Omental fat pad (tissue), 4 donors: ENCODE measurements around the gene UVSSA. TPM values are rescaled to one million over a fixed set of nuclear protein-coding genes. Genes with fewer than 3 reads are reported as not detected.

Experiments
- ATAC-seq: fragments of 150-250 bp; one replicate; pipeline ENCODE4 v1.9.1; 2016; ENCODE audit warnings: mild to moderate bottlenecking, moderate library complexity; ENCODE audit not compliant: low FRiP score
- DNase-seq: peaks from one replicate; pipeline ENCODE4 v3.0.0-alpha.2; 2019; ENCODE audit warnings: low spot score
- CTCF ChIP-seq, 3 donors: fragments of 450-650 bp; IDR thresholded peaks; one replicate each; pipeline ENCODE4 v1.5.1; 2016 to 2017; ENCODE audit warnings: antibody characterized with exemption in 3 of 3, mild to moderate bottlenecking in 3 of 3, moderate library complexity in 2 of 3
- total RNA-seq, 4 donors: library from RNA; depleted of rRNA; stranded (reverse); fragments of >200 nt; gene quantifications; one replicate each; pipeline ENCODE4 v1.1.0, GENCODE V29; 2016

The UVSSA gene
- total RNA-seq, 4 donors from 2014 or later = 10.2 to 28.2 (median 13.0) TPM

DNA sequence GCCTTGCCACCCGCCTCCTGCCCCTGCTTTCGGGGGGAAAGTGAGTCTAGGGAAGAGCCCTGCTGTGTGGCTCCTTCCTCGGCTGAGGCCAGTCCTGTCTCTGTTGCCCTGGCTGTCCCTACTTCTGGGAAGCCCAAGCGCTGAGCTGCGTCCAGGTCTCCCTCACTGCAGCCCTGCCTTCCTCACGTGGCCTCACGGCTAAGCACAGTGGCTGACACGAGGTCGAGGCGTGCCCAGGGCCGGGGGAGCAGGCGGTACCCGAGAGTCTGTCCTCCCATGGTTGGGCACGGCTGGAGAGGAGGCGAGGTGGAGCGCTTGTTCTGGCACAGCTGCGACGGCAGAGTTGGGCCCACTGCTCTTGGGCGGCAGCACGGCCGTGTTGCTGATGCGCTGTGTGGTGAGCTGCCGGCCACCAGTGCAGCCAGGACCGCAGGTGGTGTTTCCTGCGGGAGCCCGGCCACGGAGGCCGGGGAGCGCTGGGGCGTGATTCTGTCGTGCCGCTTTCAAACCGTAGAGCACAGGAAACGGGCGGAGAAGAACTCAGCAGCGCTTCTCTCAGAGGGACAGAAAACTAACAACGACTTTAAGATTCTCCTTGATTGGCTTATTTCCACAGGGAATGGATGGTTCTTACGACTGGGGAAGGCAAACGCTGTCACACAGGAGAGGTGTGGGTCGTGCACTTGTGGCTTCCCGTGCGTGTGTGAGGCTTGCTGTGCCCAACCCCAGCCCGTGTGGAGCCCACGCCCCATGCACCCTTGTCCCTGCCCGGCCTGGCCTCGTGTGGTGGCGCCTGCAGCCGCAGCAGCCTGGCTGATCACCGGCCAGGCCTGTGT, 36.0 kb upstream of the UVSSA start:
- DNase-seq (no peak), ATAC-seq (no peak)
- no peak for TF ChIP-seq CTCF (IDR thresholded peaks at IDR 0.05)

DNA sequence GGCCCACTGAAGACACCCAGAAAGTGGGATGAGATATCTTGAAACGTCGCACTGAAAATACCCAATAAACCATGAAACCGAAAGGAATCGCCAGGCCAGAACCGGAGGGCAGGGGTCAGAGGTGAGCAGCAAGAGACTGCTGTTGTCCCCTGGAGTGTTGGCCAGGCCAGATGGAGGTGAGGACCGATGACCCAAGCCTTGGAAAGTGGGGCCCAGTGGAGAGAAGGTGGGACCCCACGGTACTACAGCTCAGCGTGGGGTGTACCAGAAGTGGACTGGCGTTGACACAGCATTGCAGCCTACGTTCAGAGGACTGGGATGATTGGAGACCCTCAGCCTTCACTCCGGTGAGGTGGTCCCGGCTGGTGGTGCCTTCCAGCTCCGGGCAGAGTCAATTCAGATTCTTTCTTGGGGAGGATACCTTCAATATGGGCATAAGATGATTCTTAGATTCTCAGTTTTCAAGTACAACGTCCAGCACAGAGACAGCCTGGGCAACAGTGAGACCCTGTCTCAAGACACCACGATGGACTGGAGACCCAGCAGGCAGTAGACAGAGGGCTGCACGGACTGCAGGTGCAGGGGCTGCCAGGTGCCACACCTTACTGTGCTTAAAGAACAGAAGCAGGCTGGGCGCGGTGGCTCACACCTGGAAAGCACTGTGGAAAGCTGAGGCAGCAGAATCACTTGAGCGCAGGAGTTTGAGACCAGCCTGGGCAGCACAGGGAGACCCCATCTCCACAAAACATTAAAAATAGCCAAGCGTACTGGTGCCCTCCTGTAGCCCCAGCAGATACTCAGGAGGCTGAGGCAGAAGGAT, 34.0 kb upstream of the UVSSA start:
- DNase-seq = no peak
- no peak for TF ChIP-seq CTCF (IDR thresholded peaks at IDR 0.05)
- no peak for ATAC-seq

- DNase-seq = no peak
- no peak for ATAC-seq
- no peak for TF ChIP-seq CTCF (IDR thresholded peaks at IDR 0.05)
Observed at GRCh38 chr4:1315306-1315705, 31.7 kb upstream of the UVSSA start.

DNA sequence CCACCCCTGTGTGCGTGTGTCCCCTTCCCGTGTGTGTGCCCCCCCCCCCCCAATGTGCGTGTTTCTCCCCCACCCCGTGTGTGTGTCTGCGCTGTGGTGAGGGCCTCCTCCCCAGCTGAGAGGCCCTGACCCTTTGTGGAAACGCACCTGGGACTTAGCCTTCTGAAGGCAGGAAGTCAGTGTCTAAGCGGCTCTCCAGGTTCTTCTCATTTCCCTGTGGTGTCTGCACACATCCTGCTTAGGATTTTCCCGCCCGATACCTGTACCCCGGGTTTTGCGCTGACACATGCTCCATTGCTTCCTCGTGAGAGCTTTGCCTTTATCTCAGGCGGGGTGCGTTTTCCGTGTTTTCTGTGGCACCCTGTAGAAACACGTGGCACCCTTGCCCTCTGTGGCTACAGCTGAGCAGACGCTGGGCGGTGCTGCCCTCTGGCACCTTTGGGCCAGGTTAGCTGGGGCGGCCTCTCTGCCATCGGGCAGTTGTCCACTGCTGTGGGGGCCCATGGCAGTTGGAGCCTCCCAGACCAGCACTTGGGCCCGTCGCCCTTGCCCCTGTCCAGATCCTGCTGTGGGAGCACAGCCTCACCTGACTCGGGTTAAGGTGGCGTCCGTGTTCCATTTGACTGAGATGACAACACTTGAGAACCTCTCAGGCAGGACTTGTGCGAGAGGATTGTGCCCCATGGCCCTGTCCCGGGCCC, 31.0 kb upstream of the UVSSA start:
- TF ChIP-seq CTCF (IDR thresholded peaks at IDR 0.05) = no peak
- DNase-seq = no peak
- ATAC-seq = no peak

- no peak for ATAC-seq
- TF ChIP-seq CTCF (IDR thresholded peaks at IDR 0.05) = no peak
- no peak for DNase-seq
Observed at GRCh38 chr4:1316537-1317168, 30.4 kb upstream of the UVSSA start.

DNA sequence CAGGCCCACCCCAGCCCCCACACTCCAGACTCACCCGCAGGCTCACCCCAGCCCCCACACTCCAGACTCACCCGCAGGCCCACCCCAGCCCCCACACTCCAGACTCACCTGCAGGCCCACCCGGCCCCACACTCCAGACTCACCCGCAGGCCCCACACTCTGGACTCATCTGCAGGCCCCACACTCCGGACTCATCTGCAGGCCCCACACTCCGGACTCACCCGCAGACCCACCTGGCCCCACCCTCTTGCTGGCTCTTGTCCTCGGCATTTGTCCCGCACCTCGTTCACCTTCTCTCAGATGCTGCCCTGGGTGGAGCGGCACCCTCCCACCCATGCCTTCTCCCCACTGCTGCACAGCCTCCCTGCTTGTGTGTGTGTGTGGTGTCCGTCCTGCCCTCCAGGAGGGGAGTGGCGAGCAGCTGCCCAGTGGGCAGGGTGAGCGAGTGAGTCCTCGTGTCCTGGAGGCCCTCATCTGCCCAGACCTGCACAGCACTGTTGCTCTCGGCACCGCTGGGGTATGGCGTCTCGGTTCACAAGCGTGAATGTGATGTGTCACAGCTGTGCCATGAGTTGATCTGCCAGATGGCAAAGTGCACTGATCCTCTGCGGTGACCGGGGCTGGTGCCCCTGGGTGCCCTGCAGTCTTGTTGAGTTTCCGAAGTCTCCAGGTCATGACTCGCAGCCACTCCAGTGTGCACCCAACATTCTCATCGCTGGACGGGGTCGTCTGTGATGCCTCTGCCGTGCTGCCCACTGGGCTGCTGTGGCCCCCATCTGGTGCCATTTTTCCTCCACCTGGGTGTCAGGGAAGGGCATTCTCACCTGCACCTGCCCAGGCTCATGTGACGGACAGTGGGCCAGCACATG, 29.6 kb upstream of the UVSSA start:
- ATAC-seq (no peak), DNase-seq (no peak)
- no peak for TF ChIP-seq CTCF (IDR thresholded peaks at IDR 0.05)
